HEK293 (cell line): ENCODE results near the gene OPCML.

Experiments
- CTCF ChIA-PET: fragments of 350-600 bp; formaldehyde crosslinking; extraction: SDS; loops from one replicate; lab custom pipeline; 2021; ENCODE audit warnings: antibody characterized with exemption; lab: Yijun Ruan, JAX
- POLR2A ChIA-PET: fragments of 300-600 bp; formaldehyde crosslinking; extraction: SDS; loops from one replicate; lab custom pipeline; 2020; ENCODE audit warnings: antibody characterized with exemption, inconsistent platforms; lab: Yijun Ruan, JAX
- H3K27ac ChIP-seq: fragments of 200-500 bp; sonication (Bioruptor generic); 2 replicates; pipeline ENCODE4 v1.5.1; 2014; ENCODE audit warnings: low read depth, low read length, control low read depth, inconsistent platforms; ENCODE audit errors: extremely low read depth
- H3K36me3 ChIP-seq, 2 experiments: fragments of 200-500 bp in 1 of 2; sonication (Bioruptor generic) in 1 of 2; 1 replicate in 1 of 2; 2 replicates in 1 of 2; pipeline ENCODE4 v1.5.1; 2014 to 2017; ENCODE audit warnings: inconsistent platforms in 2 of 2, low read length in 2 of 2; ENCODE audit not compliant: control insufficient read depth in 2 of 2, insufficient read depth in 1 of 2
- H3K4me1 ChIP-seq: fragments of 200-500 bp; sonication (Bioruptor generic); 2 replicates; pipeline ENCODE4 v1.5.1; 2014; ENCODE audit warnings: mild to moderate bottlenecking, low read length, inconsistent platforms; ENCODE audit not compliant: control insufficient read depth, insufficient read depth
- H3K4me3 ChIP-seq: 2 replicates; pipeline ENCODE4 v1.5.1; 2011; ENCODE audit warnings: low read depth, mild to moderate bottlenecking, control low read depth, low read length, moderate library complexity
- H3K9me3 ChIP-seq: fragments of 200-500 bp; sonication (Bioruptor generic); 2 replicates; pipeline ENCODE4 v1.5.1; 2014; ENCODE audit warnings: low read depth, low read length, inconsistent platforms; ENCODE audit not compliant: control insufficient read depth, insufficient read depth
- EGR2 ChIP-seq: fragments of 450-650 bp; formaldehyde crosslinking; IDR thresholded peaks from 2 replicates; pipeline ENCODE4 v1.5.1; 2016; ENCODE audit warnings: low read depth, missing biosample characterization, missing genetic modification characterization
- KLF10 ChIP-seq: fragments of 450-650 bp; IDR thresholded peaks from 2 replicates; pipeline ENCODE4 v1.5.1; 2018; ENCODE audit warnings: missing biosample characterization, mild to moderate bottlenecking, missing genetic modification characterization
- PRDM1 ChIP-seq: fragments of 450-650 bp; formaldehyde crosslinking; IDR thresholded peaks from 2 replicates; pipeline ENCODE4; 2016; ENCODE audit warnings: missing biosample characterization, missing genetic modification characterization
- SETDB1 ChIP-seq: IDR thresholded peaks from one replicate; pipeline ENCODE4 v1.6.1; 2017; ENCODE audit warnings: mild to moderate bottlenecking, low read length, moderate library complexity, mixed read lengths; ENCODE audit not compliant: insufficient read length
- YY2 ChIP-seq: fragments of 450-650 bp; formaldehyde crosslinking; IDR thresholded peaks from 2 replicates; pipeline ENCODE4 v1.5.1; 2016; ENCODE audit warnings: missing biosample characterization, missing genetic modification characterization
- ZFP41 ChIP-seq: fragments of 450-650 bp; formaldehyde crosslinking; IDR thresholded peaks from 2 replicates; pipeline ENCODE4 v1.5.1; 2016; ENCODE audit warnings: missing biosample characterization, missing genetic modification characterization, borderline replicate concordance
- ZNF114 ChIP-seq: fragments of 450-650 bp; formaldehyde crosslinking; IDR thresholded peaks from 2 replicates; pipeline ENCODE4 v1.5.0; 2017; ENCODE audit warnings: missing biosample characterization, missing genetic modification characterization
- ZNF121 ChIP-seq: fragments of 450-650 bp; formaldehyde crosslinking; IDR thresholded peaks from 2 replicates; pipeline ENCODE4 v1.5.1; 2016; ENCODE audit warnings: missing biosample characterization, missing genetic modification characterization
- ZNF248 ChIP-seq: fragments of 450-650 bp; formaldehyde crosslinking; IDR thresholded peaks from 2 replicates; pipeline ENCODE4 v1.5.1; 2017; ENCODE audit warnings: missing biosample characterization, missing genetic modification characterization
- ZNF274 ChIP-seq, 2 experiments: fragments of 200-500 bp in 1 of 2; fragments of 450-650 bp in 1 of 2; sonication (Bioruptor generic) in 1 of 2; formaldehyde crosslinking in 1 of 2; IDR thresholded peaks; 2 replicates each; pipeline versions ENCODE4 v1.5.1 to v1.6.1; 2014 to 2016; ENCODE audit warnings: borderline replicate concordance in 1 of 2, inconsistent platforms in 1 of 2, low read length in 1 of 2, missing biosample characterization in 1 of 2, missing genetic modification characterization in 1 of 2
- ZNF514 ChIP-seq: fragments of 450-650 bp; formaldehyde crosslinking; IDR thresholded peaks from 2 replicates; pipeline ENCODE4 v1.5.1; 2016; ENCODE audit warnings: missing biosample characterization, missing genetic modification characterization
- ZNF558 ChIP-seq: fragments of 450-650 bp; formaldehyde crosslinking; IDR thresholded peaks from 2 replicates; pipeline ENCODE4 v1.5.1; 2016; ENCODE audit warnings: missing biosample characterization, missing genetic modification characterization
- ZNF660 ChIP-seq: fragments of 450-650 bp; IDR thresholded peaks from 2 replicates; pipeline ENCODE4 v1.5.1; 2018; ENCODE audit warnings: missing biosample characterization, mild to moderate bottlenecking, missing genetic modification characterization
- ZNF76 ChIP-seq: fragments of 450-650 bp; formaldehyde crosslinking; IDR thresholded peaks from 2 replicates; pipeline ENCODE4; 2016; ENCODE audit warnings: low read depth, missing biosample characterization, missing genetic modification characterization, borderline replicate concordance
- ZNF843 ChIP-seq: fragments of 450-650 bp; formaldehyde crosslinking; IDR thresholded peaks from 2 replicates; pipeline ENCODE4 v1.5.1; 2016; ENCODE audit warnings: missing biosample characterization, missing genetic modification characterization
- TF ChIP-seq, protein P1 (sequence below): fragments of 450-650 bp; formaldehyde crosslinking; IDR thresholded peaks from 2 replicates; pipeline ENCODE4 v1.5.1; 2017; ENCODE audit warnings: missing biosample characterization, missing genetic modification characterization
- TF ChIP-seq, protein P2 (sequence below): IDR thresholded peaks from 2 replicates; pipeline ENCODE4 v1.6.1; 2011; ENCODE audit warnings: mild to moderate bottlenecking, low read depth, low read length, borderline replicate concordance
- TF ChIP-seq, protein P3 (sequence below): fragments of 450-650 bp; formaldehyde crosslinking; IDR thresholded peaks from 2 replicates; pipeline ENCODE4 v1.5.1; 2016; ENCODE audit warnings: missing biosample characterization, missing genetic modification characterization, low read depth
- TF ChIP-seq, protein P4 (sequence below): fragments of 450-650 bp; formaldehyde crosslinking; IDR thresholded peaks from 2 replicates; pipeline ENCODE4 v1.5.1; 2017; ENCODE audit warnings: missing biosample characterization, missing genetic modification characterization
- TF ChIP-seq, protein P5 (sequence below): fragments of 450-650 bp; formaldehyde crosslinking; IDR thresholded peaks from 2 replicates; pipeline ENCODE4 v1.5.1; 2016; ENCODE audit warnings: missing biosample characterization, missing genetic modification characterization
- TF ChIP-seq, protein P6 (sequence below): fragments of 450-650 bp; IDR thresholded peaks from 2 replicates; pipeline ENCODE4 v1.5.1; 2018; ENCODE audit warnings: missing biosample characterization, mild to moderate bottlenecking, missing genetic modification characterization
- TF ChIP-seq, protein P7 (sequence below): fragments of 450-650 bp; formaldehyde crosslinking; IDR thresholded peaks from 2 replicates; pipeline ENCODE4 v1.5.1; 2016; ENCODE audit warnings: missing biosample characterization, missing genetic modification characterization

Gene OPCML

DNA sequence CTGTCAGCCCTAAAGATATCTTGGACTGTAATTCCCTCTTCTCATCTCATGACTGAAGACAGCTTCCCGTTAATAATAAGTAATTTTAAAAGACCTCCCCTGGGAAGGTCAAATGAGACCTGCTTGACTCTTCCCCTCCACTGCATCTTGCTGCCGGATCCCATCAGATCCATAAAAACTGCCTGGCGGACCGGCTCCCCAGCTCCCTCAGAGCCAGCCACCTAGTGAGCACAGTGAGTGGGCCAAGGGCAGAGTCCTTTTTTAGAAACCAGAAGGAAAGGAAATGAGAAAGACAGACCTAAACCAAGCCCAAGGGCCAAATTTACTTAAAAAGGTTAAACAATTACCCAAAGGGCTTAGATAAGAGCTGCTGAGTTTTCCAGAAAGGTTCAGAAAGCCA, 595.3 kb downstream of the OPCML start (continued):
- TF ChIP-seq SETDB1 (no peak), ZNF248 (no peak), ZNF76 (no peak), ZNF660 (no peak), ZNF114 (tag by site-specific recombination) (no peak), PRDM1 (tag by site-specific recombination) (no peak), YY2 (tag by site-specific recombination) (no peak), EGR2 (tag by site-specific recombination) (no peak), KLF10 (no peak)
- TF ChIP-seq, protein P1, sequence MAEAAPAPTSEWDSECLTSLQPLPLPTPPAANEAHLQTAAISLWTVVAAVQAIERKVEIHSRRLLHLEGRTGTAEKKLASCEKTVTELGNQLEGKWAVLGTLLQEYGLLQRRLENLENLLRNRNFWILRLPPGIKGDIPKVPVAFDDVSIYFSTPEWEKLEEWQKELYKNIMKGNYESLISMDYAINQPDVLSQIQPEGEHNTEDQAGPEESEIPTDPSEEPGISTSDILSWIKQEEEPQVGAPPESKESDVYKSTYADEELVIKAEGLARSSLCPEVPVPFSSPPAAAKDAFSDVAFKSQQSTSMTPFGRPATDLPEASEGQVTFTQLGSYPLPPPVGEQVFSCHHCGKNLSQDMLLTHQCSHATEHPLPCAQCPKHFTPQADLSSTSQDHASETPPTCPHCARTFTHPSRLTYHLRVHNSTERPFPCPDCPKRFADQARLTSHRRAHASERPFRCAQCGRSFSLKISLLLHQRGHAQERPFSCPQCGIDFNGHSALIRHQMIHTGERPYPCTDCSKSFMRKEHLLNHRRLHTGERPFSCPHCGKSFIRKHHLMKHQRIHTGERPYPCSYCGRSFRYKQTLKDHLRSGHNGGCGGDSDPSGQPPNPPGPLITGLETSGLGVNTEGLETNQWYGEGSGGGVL (tag by site-specific recombination): no peak
- TF ChIP-seq, protein P2, sequence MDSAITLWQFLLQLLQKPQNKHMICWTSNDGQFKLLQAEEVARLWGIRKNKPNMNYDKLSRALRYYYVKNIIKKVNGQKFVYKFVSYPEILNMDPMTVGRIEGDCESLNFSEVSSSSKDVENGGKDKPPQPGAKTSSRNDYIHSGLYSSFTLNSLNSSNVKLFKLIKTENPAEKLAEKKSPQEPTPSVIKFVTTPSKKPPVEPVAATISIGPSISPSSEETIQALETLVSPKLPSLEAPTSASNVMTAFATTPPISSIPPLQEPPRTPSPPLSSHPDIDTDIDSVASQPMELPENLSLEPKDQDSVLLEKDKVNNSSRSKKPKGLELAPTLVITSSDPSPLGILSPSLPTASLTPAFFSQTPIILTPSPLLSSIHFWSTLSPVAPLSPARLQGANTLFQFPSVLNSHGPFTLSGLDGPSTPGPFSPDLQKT: no peak

DNA sequence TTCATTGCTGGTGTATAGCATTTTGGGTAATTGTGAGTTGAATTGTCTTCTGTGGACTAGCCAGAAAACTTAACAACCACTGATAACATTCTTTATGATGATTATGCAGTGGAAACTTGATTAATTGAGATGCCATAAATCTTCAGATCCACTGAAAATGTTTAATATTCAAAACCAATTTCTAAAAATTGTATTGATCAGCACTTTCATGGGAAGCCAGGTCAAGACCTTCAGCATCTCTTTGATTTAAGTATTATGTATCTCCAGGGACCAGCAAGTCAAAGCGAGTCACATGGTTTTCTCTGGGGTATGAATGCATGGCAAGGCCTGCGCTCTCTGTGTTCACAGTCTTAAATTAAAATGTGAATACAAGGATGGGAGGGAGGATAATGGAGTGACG, 596.9 kb downstream of the OPCML start:
- H3K27ac ChIP-seq: no peak overlapping the region
- H3K9me3 ChIP-seq: no peaks in the 10 kb centered on the region
- CTCF ChIA-PET: interaction anchor here (1.5 kb wide), 1 partner anchor 7 kb away, joined by 5 read pairs; no protein-coding TSS in a partner anchor
- H3K4me1 ChIP-seq: no peaks in the 10 kb centered on the region
- no peak overlapping the region for H3K4me3 ChIP-seq
- TF ChIP-seq ZNF843: no peak
- no peak for TF ChIP-seq ZNF514 (tag by site-specific recombination)
- no peak for TF ChIP-seq ZNF274 (IDR thresholded peaks at IDR 0.05; ENCODE audit: low read length)
- TF ChIP-seq ZNF274 (tag by site-specific recombination; IDR thresholded peaks at IDR 0.05; ENCODE audit: borderline replicate concordance): no peak
- TF ChIP-seq, protein P3, sequence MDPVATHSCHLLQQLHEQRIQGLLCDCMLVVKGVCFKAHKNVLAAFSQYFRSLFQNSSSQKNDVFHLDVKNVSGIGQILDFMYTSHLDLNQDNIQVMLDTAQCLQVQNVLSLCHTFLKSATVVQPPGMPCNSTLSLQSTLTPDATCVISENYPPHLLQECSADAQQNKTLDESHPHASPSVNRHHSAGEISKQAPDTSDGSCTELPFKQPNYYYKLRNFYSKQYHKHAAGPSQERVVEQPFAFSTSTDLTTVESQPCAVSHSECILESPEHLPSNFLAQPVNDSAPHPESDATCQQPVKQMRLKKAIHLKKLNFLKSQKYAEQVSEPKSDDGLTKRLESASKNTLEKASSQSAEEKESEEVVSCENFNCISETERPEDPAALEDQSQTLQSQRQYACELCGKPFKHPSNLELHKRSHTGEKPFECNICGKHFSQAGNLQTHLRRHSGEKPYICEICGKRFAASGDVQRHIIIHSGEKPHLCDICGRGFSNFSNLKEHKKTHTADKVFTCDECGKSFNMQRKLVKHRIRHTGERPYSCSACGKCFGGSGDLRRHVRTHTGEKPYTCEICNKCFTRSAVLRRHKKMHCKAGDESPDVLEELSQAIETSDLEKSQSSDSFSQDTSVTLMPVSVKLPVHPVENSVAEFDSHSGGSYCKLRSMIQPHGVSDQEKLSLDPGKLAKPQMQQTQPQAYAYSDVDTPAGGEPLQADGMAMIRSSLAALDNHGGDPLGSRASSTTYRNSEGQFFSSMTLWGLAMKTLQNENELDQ (tag by site-specific recombination): no peak
- TF ChIP-seq, protein P4, sequence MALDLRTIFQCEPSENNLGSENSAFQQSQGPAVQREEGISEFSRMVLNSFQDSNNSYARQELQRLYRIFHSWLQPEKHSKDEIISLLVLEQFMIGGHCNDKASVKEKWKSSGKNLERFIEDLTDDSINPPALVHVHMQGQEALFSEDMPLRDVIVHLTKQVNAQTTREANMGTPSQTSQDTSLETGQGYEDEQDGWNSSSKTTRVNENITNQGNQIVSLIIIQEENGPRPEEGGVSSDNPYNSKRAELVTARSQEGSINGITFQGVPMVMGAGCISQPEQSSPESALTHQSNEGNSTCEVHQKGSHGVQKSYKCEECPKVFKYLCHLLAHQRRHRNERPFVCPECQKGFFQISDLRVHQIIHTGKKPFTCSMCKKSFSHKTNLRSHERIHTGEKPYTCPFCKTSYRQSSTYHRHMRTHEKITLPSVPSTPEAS (tag by site-specific recombination): no peak
- TF ChIP-seq ZNF558 (tag by site-specific recombination): no peak
- TF ChIP-seq, protein P5, sequence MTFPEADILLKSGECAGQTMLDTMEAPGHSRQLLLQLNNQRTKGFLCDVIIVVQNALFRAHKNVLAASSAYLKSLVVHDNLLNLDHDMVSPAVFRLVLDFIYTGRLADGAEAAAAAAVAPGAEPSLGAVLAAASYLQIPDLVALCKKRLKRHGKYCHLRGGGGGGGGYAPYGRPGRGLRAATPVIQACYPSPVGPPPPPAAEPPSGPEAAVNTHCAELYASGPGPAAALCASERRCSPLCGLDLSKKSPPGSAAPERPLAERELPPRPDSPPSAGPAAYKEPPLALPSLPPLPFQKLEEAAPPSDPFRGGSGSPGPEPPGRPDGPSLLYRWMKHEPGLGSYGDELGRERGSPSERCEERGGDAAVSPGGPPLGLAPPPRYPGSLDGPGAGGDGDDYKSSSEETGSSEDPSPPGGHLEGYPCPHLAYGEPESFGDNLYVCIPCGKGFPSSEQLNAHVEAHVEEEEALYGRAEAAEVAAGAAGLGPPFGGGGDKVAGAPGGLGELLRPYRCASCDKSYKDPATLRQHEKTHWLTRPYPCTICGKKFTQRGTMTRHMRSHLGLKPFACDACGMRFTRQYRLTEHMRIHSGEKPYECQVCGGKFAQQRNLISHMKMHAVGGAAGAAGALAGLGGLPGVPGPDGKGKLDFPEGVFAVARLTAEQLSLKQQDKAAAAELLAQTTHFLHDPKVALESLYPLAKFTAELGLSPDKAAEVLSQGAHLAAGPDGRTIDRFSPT (tag by site-specific recombination): no peak
- TF ChIP-seq, protein P6, sequence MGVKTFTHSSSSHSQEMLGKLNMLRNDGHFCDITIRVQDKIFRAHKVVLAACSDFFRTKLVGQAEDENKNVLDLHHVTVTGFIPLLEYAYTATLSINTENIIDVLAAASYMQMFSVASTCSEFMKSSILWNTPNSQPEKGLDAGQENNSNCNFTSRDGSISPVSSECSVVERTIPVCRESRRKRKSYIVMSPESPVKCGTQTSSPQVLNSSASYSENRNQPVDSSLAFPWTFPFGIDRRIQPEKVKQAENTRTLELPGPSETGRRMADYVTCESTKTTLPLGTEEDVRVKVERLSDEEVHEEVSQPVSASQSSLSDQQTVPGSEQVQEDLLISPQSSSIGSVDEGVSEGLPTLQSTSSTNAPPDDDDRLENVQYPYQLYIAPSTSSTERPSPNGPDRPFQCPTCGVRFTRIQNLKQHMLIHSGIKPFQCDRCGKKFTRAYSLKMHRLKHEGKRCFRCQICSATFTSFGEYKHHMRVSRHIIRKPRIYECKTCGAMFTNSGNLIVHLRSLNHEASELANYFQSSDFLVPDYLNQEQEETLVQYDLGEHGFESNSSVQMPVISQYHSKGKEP (tag by site-specific recombination): no peak
- TF ChIP-seq ZFP41 (tag by site-specific recombination): no peak
- TF ChIP-seq, protein P7, sequence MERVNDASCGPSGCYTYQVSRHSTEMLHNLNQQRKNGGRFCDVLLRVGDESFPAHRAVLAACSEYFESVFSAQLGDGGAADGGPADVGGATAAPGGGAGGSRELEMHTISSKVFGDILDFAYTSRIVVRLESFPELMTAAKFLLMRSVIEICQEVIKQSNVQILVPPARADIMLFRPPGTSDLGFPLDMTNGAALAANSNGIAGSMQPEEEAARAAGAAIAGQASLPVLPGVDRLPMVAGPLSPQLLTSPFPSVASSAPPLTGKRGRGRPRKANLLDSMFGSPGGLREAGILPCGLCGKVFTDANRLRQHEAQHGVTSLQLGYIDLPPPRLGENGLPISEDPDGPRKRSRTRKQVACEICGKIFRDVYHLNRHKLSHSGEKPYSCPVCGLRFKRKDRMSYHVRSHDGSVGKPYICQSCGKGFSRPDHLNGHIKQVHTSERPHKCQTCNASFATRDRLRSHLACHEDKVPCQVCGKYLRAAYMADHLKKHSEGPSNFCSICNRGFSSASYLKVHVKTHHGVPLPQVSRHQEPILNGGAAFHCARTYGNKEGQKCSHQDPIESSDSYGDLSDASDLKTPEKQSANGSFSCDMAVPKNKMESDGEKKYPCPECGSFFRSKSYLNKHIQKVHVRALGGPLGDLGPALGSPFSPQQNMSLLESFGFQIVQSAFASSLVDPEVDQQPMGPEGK (tag by site-specific recombination): no peak
- no peak for TF ChIP-seq ZNF121 (tag by site-specific recombination)
- POLR2A ChIA-PET: no interaction called here
- no peaks in the 10 kb centered on the region for H3K36me3 ChIP-seq
